Subcutaneous adipose tissue (tissue), 4 donors: Measurements from ENCODE around the gene AAR2. TPM values are rescaled to one million over a fixed set of nuclear protein-coding genes. Genes with fewer than 3 reads are reported as not detected.

Experiments used
- CTCF ChIP-seq: fragments of 450-650 bp; IDR thresholded peaks from one replicate; pipeline ENCODE4 v1.5.1; 2016; ENCODE audit warnings: low read depth, mild to moderate bottlenecking, control low read depth, antibody characterized with exemption, moderate library complexity
- total RNA-seq, 4 donors: library from RNA; depleted of rRNA; stranded (reverse); fragments of >200 nt; gene quantifications; one replicate each; pipeline ENCODE4 v1.1.0, GENCODE V29; 2016

Gene AAR2
- total RNA-seq, 4 donors from 2014 or later = 25.2 to 32.4 (median 30.1) TPM

GRCh38 chr20:36259177-36260061 lies 23.1 kb downstream of the AAR2 start:
- no peak for TF ChIP-seq CTCF

- no peak for TF ChIP-seq CTCF
Measured at GRCh38 chr20:36260316-36260715, 24.0 kb downstream of the AAR2 start.

GRCh38 chr20:36261389-36262105 lies 25.3 kb downstream of the AAR2 start:
- TF ChIP-seq CTCF = no peak

GRCh38 chr20:36262440-36262839 lies 26.2 kb downstream of the AAR2 start:
- TF ChIP-seq CTCF = no peak

- no peak for TF ChIP-seq CTCF
Measured at GRCh38 chr20:36264426-36265246, 28.4 kb downstream of the AAR2 start.

GRCh38 chr20:36266189-36266588 lies 29.9 kb downstream of the AAR2 start:
- no peak for TF ChIP-seq CTCF
